Thoracic aorta (tissue), 2 donors: ENCODE results near the gene FOSL1. TPM values are rescaled to one million over a fixed set of nuclear protein-coding genes. Genes with fewer than 3 reads are reported as not detected.

ENCODE experiments used
- ATAC-seq: fragments of 150-250 bp; one replicate; pipeline ENCODE4 v1.8.0; 2017; ENCODE audit warnings: low read depth; ENCODE audit not compliant: insufficient number of reproducible peaks, low FRiP score
- DNase-seq: peaks from one replicate; pipeline ENCODE4 v3.0.0-alpha.2; 2020; ENCODE audit warnings: low spot score
- H3K27ac ChIP-seq, 2 donors: fragments of 200-600 bp; sonication (generic); 1 replicate in 1 of 2; 2 replicates in 1 of 2; pipeline ENCODE4 v1.5.1; 2016; ENCODE audit warnings: mild to moderate bottlenecking in 2 of 2, moderate library complexity in 2 of 2
- H3K27me3 ChIP-seq: fragments of 200-600 bp; sonication (generic); replicated peaks from 2 replicates; pipeline ENCODE4 v1.6.0; 2016; ENCODE audit warnings: mild to moderate bottlenecking; ENCODE audit not compliant: insufficient read depth
- H3K36me3 ChIP-seq: fragments of 200-600 bp; sonication (generic); one replicate; pipeline ENCODE4 v1.5.1; 2016
- H3K4me1 ChIP-seq, 2 donors: fragments of 200-600 bp; sonication (generic); 1 replicate in 1 of 2; 2 replicates in 1 of 2; pipeline versions ENCODE4 v1.5.1 to v1.6.0; 2016; ENCODE audit warnings: low read depth in 2 of 2, mild to moderate bottlenecking in 1 of 2; ENCODE audit not compliant: control insufficient read depth in 1 of 2
- H3K4me3 ChIP-seq: fragments of 200-600 bp; sonication (generic); 2 replicates; pipeline ENCODE4 v1.5.1; 2016; ENCODE audit warnings: mild to moderate bottlenecking
- H3K9me3 ChIP-seq: fragments of 200-600 bp; sonication (generic); 2 replicates; pipeline ENCODE4 v1.5.1; 2016
- total RNA-seq, 2 donors: library from RNA; depleted of rRNA; stranded (reverse); fragments of >200 nt; gene quantifications; one replicate each; pipeline versions ENCODE4 v1.1.0 to v1.2.3, GENCODE V29; 2016
- TF ChIP-seq, protein P1 (sequence below): fragments of 200-600 bp; sonication (generic); IDR thresholded peaks from one replicate; pipeline ENCODE4 v1.5.1; 2019; ENCODE audit warnings: antibody characterized with exemption

The FOSL1 gene
- total RNA-seq, 2 donors from 2014 or later = 25.6 to 143 TPM

DNA sequence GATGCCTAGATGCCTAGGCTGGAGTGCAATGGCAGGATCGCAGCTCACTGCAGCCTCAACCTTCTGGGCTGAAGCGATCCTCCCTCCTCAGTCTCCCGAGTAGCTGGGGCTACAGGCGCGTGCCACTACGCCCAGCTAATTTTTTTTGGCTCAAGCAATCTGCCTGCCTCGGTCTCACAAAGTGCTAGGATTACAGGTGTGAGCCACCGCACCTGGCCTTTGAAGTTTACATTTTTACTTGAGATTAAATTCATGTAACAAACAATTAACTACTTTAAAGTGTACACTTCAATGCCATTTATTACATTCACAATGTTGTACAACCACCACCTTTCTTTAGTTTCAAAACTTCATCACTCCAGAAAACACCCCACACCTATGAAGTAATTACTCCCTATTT is 3.5 kb upstream of the FOSL1 start:
- Histone ChIP-seq H3K27ac (peak overlapping the region in 1 of 2 donors; percentile 62), H3K9me3 (no peaks in the 10 kb centered on the region), H3K27me3 (no peaks in the 10 kb centered on the region), H3K36me3 (no peaks in the 10 kb centered on the region), H3K4me1 (peaks cover 5 to 14% of the 10 kb centered on the region in 2 donors), H3K4me3 (no peak overlapping the region)
- DNase-seq (no peak), ATAC-seq (no peak)
- TF ChIP-seq, protein P1, sequence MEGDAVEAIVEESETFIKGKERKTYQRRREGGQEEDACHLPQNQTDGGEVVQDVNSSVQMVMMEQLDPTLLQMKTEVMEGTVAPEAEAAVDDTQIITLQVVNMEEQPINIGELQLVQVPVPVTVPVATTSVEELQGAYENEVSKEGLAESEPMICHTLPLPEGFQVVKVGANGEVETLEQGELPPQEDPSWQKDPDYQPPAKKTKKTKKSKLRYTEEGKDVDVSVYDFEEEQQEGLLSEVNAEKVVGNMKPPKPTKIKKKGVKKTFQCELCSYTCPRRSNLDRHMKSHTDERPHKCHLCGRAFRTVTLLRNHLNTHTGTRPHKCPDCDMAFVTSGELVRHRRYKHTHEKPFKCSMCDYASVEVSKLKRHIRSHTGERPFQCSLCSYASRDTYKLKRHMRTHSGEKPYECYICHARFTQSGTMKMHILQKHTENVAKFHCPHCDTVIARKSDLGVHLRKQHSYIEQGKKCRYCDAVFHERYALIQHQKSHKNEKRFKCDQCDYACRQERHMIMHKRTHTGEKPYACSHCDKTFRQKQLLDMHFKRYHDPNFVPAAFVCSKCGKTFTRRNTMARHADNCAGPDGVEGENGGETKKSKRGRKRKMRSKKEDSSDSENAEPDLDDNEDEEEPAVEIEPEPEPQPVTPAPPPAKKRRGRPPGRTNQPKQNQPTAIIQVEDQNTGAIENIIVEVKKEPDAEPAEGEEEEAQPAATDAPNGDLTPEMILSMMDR = no peak

DNA sequence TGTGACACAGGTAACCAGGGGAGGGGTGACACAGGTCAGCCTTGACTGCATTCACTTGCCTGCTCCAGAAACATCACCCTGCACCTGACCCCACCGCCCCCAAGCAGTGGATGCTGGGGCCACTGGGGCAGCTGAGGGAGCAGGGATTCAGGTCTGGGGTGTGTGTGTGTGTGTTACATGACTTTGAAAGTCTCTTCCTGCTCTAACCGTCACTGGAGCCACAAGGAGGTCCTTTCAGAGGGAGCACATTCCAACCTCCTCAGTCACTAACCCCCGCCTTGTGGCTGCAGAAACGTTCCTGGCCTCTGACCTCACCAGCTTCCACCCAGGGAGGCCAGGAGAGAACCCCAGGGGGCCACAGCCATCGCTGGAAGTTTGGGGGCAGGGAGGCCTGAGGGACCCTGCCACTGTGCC is 2.9 kb upstream of the FOSL1 start:
- ATAC-seq = no peak
- peaks cover 5 to 15% of the 10 kb centered on the region in 2 donors for H3K4me1 ChIP-seq

DNA sequence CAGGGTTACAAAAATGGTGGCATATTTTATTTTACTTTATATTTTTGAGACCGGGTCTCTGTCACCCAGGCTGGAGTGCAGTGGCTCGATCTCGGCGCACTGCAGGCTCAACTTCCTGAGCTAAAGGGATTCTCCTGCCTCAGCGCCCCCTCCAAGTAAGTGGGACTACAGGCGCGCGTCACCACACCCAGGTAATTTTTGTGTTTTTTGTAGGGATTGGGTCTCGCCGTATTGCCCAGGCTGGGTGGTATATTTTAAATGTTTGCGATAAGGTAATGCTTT is 652 bp upstream of the FOSL1 start:
- Histone ChIP-seq H3K27ac (peak overlapping the region; percentile 6 to 77), H3K4me3 (peak overlapping the region; percentile 88), H3K4me1 (peaks cover 5 to 24% of the 10 kb centered on the region in 2 donors), H3K27me3 (no peaks in the 10 kb centered on the region), H3K36me3 (no peaks in the 10 kb centered on the region), H3K9me3 (no peaks in the 10 kb centered on the region)
- DNase-seq (no peak), ATAC-seq (no peak)
- TF ChIP-seq, protein P1 = no peak

More for the DNA sequence above, 2.9 kb upstream of the FOSL1 start:
- Histone ChIP-seq H3K27ac (peak overlapping the region in 1 of 2 donors; percentile 62), H3K9me3 (no peaks in the 10 kb centered on the region), H3K4me3 (no peak overlapping the region), H3K27me3 (no peaks in the 10 kb centered on the region), H3K36me3 (no peaks in the 10 kb centered on the region)
- no peak for DNase-seq
- TF ChIP-seq, protein P1 = no peak

DNA sequence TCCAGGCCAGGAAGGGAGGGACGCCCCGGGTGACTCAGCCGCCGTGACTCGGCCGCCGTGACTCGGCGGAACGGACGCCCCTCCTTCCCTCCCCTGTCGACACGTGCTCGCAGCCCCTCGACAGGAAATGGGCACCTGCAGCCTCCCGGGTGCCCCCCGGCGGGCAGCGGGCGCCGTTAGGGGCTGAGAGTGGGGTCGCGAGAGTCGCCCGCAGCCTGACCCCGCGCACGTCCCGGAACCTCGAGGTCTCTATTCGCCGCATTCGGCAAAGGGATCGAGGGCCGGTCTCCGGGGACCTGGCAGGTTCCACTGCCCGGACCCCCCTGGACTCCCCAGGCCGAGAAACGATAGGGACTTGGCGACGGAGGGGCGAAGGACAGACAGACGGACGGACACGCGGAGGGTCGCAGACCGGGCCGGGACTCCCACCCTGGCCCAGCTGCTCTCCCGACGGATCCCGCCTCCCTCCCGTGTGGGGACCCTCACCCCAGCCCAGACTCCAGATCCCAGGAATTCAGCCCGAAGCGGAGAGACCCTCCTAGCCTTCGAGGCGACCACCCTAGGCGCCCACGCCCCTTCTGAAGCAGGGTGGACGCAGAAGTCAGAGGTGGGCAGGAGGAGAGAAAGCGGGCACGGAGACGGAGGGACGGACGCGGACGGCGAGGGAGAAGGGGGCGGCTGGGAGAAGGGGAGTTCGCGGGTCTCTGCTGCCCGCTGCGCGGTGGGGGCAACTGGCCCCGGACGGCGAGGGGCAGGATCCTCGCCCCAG is 648 bp downstream of the FOSL1 start:
- DNase-seq = no peak

DNA sequence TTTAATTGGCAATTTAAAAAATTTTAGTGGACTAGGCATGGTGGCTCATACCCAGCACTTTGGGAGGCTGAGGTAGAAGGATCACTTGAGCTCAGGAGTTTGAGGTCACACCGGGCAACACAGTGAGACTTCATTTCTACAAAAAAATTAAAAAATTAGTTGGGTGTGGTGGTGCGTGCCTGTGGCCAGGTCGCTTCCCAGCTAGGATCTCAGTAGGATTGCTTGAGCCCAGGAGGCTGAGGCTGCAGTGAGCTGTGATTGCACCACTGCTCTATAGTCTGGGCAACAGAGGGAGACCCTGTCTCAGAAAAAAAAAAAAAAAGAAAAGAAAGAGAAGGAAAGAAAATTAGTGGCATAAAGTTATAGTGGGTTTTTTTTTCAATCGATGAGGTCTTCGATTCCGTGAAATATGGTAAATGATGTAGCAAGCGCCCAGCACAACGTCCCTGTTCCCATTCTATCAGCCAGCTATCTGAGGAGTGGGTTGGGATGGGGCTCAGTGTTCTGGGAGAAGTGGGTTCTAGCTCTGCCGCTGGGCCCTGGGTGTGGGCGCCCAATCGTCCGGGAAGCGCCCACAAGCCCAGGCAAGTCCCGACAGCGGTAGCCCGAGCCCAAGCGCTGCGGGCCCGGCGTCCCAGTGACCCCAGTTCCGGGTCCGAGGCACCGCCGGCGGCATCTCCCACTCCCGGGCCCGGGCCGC is 1.4 kb downstream of the FOSL1 start:
- peak overlapping the region; percentile 88 for H3K4me3 ChIP-seq
- no peak for DNase-seq
- peaks cover 5 to 30% of the 10 kb centered on the region in 2 donors for H3K4me1 ChIP-seq
- ATAC-seq = no peak
- no peaks in the 10 kb centered on the region for H3K9me3 ChIP-seq
- H3K27me3 ChIP-seq = no peaks in the 10 kb centered on the region
- H3K27ac ChIP-seq = peak overlapping the region; percentile 65 to 77
- no peaks in the 10 kb centered on the region for H3K36me3 ChIP-seq
- TF ChIP-seq, protein P1 = no peak

More for the DNA sequence above, 648 bp downstream of the FOSL1 start:
- Histone ChIP-seq H3K4me1 (peaks cover 5 to 24% of the 10 kb centered on the region in 2 donors), H3K27ac (peak overlapping the region; percentile 65 to 77), H3K27me3 (no peaks in the 10 kb centered on the region), H3K36me3 (no peaks in the 10 kb centered on the region), H3K9me3 (no peaks in the 10 kb centered on the region), H3K4me3 (peak overlapping the region; percentile 88)
- TF ChIP-seq, protein P1 = no peak
- ATAC-seq = peak; percentile 42
